ENCODE results near the gene OR52I2. TPM values are rescaled to one million over a fixed set of nuclear protein-coding genes. Genes with fewer than 3 reads are reported as not detected.

Gene OR52I2
- not detected for total RNA-seq
- not detected for polyA plus RNA-seq
- long read RNA-seq, donor 1: 0 reads
- long read RNA-seq, donor 2, partial matches to known transcripts: 5 of 5 reads
- long read RNA-seq, donor 2, other reads (novel, unspliced or antisense): 0 of 5 reads
- long read RNA-seq, donor 3: 0 reads

DNA sequence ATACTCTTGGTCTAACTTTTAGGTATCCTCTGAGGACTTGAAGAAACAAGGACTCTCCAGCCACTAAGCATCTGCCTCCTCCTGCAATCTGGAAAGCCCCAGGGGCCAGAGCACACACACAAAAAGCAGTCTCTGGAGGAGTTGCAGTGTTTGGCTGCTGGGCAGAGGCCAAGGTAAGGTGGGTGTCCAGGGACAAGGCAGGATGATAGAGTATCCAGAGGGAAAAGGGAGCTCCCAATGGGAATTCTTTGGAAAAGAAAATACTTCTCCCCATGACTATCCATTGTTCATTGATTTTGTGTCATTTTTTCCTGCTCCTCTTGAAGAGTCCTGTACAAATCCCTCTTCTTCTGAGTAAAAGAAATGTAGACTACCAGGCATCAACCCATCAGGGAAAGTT lies at the start of gene OR52I2:
TSS of gene OR52I2 (plus strand) at position 301 of the 400 bp plus-strand sequence.
- intact Hi-C loops (cut with DNase I): no loop called here
- Histone ChIP-seq H3K9me3 (no peaks in the 10 kb centered on the region), H3K27me3 (no peaks in the 10 kb centered on the region)

GRCh38 chr11:4539603-4540219 lies 41.8 kb upstream of the OR52I2 start:
- intact Hi-C loops (cut with DNase I): loop anchor here in 3 of 4 donors (5.0 kb wide), 2 partner anchors 47 to 352 kb away; no protein-coding TSS in a partner anchor
- no peaks in the 10 kb centered on the region for H3K27me3 ChIP-seq
- no peaks in the 10 kb centered on the region for H3K4me1 ChIP-seq (ENCODE audit: insufficient read depth)
- H3K27ac ChIP-seq: no peak overlapping the region
- H3K9me3 ChIP-seq: no peaks in the 10 kb centered on the region
- no peak overlapping the region for H3K4me3 ChIP-seq
- peak; percentile 53 to 79 (median 74) for DNase-seq
- no peak for TF ChIP-seq EP300 (IDR thresholded peaks at IDR 0.05)
- no peak for TF ChIP-seq POLR2A (IDR thresholded peaks at IDR 0.05)
- TF ChIP-seq CTCF (IDR thresholded peaks at IDR 0.05): peak; percentile 32 to 53 (median 50)
- 23 to 26% (median 25%) methylated on average over 3 of the region's 3 CpGs for WGBS, 3 donors
- H3K36me3 ChIP-seq: no peaks in the 10 kb centered on the region

More for the DNA sequence above, at the start of gene OR52I2:
- Histone ChIP-seq H3K36me3 (no peaks in the 10 kb centered on the region), H3K4me1 (ENCODE audit: insufficient read depth) (no peaks in the 10 kb centered on the region), H3K27ac (no peak within 1 kb of the TSS), H3K4me3 (no peak within 1 kb of the TSS)
- no peak for TF ChIP-seq CTCF (IDR thresholded peaks at IDR 0.05)
- no peak for TF ChIP-seq EP300 (IDR thresholded peaks at IDR 0.05)
- no peak for TF ChIP-seq POLR2A (IDR thresholded peaks at IDR 0.05)
- DNase-seq: no peak

DNA sequence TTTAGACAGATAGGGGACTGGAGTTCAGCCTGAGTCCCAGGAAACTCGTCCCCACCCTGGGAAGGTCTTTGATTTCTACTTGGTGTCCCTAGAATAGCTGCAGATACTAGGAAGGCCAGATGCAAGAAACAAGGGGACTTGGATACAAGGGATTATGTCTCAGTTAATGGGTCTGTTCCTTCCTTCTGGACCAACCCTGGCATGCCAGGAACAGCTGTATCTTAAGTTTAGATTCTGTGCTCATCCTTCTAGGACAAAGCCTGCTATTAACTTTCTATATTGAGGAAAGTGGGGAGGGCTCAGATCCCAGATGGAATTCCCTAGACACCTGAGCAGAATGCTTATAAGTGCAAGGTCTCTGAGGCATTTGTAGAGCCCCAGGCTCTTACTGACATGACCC lies 40.5 kb upstream of the OR52I2 start:
- intact Hi-C loops (cut with DNase I): loop anchor here in 1 of 4 donors (5.0 kb wide), 1 partner anchor 354 kb away; no protein-coding TSS in a partner anchor

DNA sequence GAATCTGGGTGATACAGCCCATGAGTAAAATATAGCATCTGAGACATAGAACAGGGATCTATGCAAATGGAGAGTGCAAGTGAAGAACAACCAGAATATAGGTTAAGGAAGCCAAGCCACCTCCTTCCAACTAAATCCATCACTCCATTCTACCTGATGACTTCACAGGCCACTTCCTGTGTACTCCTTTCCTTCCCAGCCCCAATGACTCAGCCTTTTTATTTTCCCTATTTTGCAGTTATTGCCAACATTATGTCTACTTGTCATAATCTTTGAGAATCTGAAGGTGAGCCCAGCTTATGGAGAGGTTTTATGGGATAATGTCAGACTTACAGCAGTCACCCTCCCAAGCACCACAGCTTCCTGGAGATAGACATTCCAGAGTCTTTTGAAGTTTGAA lies 38.0 kb upstream of the OR52I2 start:
- no peak for TF ChIP-seq EP300 (IDR thresholded peaks at IDR 0.05)
- no peak for TF ChIP-seq CTCF (IDR thresholded peaks at IDR 0.05)
- TF ChIP-seq POLR2A (IDR thresholded peaks at IDR 0.05): no peak
- DNase-seq: no peak
- Histone ChIP-seq H3K4me1 (ENCODE audit: insufficient read depth) (no peaks in the 10 kb centered on the region), H3K36me3 (no peaks in the 10 kb centered on the region), H3K9me3 (no peaks in the 10 kb centered on the region), H3K4me3 (no peak overlapping the region), H3K27ac (no peak overlapping the region), H3K27me3 (no peaks in the 10 kb centered on the region)
- intact Hi-C loops (cut with DNase I): loop anchor here in 1 of 4 donors (5.0 kb wide), 1 partner anchor 356 kb away; no protein-coding TSS in a partner anchor

More for the DNA sequence above, 40.5 kb upstream of the OR52I2 start:
- H3K27me3 ChIP-seq: no peaks in the 10 kb centered on the region
- H3K9me3 ChIP-seq: no peaks in the 10 kb centered on the region
- 0 to 50% (median 26%) methylated on average over 1 of the region's 1 CpG for WGBS, 3 donors
- no peak for DNase-seq
- no peak overlapping the region for H3K4me3 ChIP-seq
- no peak for TF ChIP-seq POLR2A (IDR thresholded peaks at IDR 0.05)
- TF ChIP-seq EP300 (IDR thresholded peaks at IDR 0.05): no peak
- no peak for TF ChIP-seq CTCF (IDR thresholded peaks at IDR 0.05)
- no peak overlapping the region for H3K27ac ChIP-seq
- no peaks in the 10 kb centered on the region for H3K36me3 ChIP-seq
- H3K4me1 ChIP-seq (ENCODE audit: insufficient read depth): no peaks in the 10 kb centered on the region

All from ovary (tissue), 10 donors.